WERI-Rb-1 (cell line): ENCODE data around the gene PACRG.

Experiments used
- DNase-seq: peaks from one replicate; pipeline ENCODE4 v3.0.0-alpha.2; 2020
- H3K27ac ChIP-seq: fragments of 250-450 bp; sonication (Bioruptor Pico); 2 replicates; pipeline ENCODE4 v1.5.1; 2020; ENCODE audit warnings: mild to moderate bottlenecking, moderate library complexity
- H3K27me3 ChIP-seq: fragments of 250-450 bp; sonication (Bioruptor Pico); 2 replicates; pipeline ENCODE4 v1.5.1; 2021; ENCODE audit warnings: mild to moderate bottlenecking, low read depth, moderate library complexity; ENCODE audit not compliant: insufficient read depth, severe bottlenecking
- H3K36me3 ChIP-seq: fragments of 250-450 bp; sonication (Bioruptor Pico); 2 replicates; pipeline ENCODE4 v1.5.1; 2020; ENCODE audit warnings: mild to moderate bottlenecking, moderate library complexity
- H3K4me3 ChIP-seq: 2 replicates; pipeline ENCODE4 v1.5.1; 2011; ENCODE audit warnings: low read depth, mild to moderate bottlenecking, control low read depth, low read length
- H3K9me3 ChIP-seq: fragments of 250-450 bp; sonication (Bioruptor Pico); 2 replicates; pipeline ENCODE4 v1.5.1; 2021; ENCODE audit warnings: mild to moderate bottlenecking, moderate library complexity; ENCODE audit not compliant: severe bottlenecking
- TF ChIP-seq, protein P1 (sequence below): IDR thresholded peaks from 2 replicates; pipeline ENCODE4 v1.5.1; 2011; ENCODE audit warnings: low read depth, mild to moderate bottlenecking, control low read depth, inconsistent platforms, low read length

The PACRG gene

DNA sequence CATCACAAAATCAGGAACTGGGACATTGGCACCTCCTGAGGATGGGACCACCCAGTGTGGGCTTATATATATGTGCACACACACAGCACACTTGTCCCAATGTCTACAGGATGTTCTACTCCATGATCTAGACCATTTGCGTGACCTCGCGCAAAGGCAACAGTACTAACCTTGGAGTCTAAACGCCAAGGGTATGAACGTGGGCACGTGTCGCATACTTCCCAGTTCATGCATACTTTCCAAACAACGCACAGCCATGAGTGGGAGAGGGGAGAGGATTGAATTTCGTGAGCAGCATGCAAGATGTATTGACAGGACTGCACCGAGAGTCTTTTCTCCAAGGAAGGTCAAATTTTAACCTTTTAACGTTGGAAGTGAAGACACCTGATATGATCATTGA is 472.5 kb downstream of the PACRG start:
- TF ChIP-seq, protein P1, sequence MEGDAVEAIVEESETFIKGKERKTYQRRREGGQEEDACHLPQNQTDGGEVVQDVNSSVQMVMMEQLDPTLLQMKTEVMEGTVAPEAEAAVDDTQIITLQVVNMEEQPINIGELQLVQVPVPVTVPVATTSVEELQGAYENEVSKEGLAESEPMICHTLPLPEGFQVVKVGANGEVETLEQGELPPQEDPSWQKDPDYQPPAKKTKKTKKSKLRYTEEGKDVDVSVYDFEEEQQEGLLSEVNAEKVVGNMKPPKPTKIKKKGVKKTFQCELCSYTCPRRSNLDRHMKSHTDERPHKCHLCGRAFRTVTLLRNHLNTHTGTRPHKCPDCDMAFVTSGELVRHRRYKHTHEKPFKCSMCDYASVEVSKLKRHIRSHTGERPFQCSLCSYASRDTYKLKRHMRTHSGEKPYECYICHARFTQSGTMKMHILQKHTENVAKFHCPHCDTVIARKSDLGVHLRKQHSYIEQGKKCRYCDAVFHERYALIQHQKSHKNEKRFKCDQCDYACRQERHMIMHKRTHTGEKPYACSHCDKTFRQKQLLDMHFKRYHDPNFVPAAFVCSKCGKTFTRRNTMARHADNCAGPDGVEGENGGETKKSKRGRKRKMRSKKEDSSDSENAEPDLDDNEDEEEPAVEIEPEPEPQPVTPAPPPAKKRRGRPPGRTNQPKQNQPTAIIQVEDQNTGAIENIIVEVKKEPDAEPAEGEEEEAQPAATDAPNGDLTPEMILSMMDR, result no peak
- no peaks in the 10 kb centered on the region for H3K36me3 ChIP-seq
- H3K27me3 ChIP-seq, result no peaks in the 10 kb centered on the region
- DNase-seq, result no peak
- no peak overlapping the region for H3K27ac ChIP-seq
- no peak overlapping the region for H3K4me3 ChIP-seq
- no peaks in the 10 kb centered on the region for H3K9me3 ChIP-seq

DNA sequence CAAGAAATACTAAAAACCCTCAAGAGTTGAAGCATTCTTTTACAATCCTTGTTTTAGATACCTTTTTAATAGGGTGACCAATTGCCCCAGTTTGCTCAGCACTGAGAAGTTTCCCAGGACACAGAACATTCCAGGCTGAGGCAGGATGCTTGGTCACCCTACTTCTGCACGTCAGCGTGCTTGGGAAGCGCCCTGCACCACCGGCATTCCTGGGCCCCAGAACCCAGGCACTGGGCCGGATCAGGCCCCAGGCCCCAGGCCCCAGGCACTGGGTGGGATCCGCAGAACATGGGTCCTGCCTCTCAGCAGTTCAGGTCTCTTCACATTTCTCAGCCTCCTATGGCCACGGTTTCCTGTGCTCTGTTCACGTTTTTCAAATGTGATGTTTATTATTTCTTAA is 472.9 kb downstream of the PACRG start:
- Histone ChIP-seq H3K36me3 (no peaks in the 10 kb centered on the region), H3K27me3 (no peaks in the 10 kb centered on the region), H3K27ac (no peak overlapping the region), H3K4me3 (no peak overlapping the region), H3K9me3 (no peaks in the 10 kb centered on the region)
- TF ChIP-seq, protein P1, result no peak
- DNase-seq, result no peak

DNA sequence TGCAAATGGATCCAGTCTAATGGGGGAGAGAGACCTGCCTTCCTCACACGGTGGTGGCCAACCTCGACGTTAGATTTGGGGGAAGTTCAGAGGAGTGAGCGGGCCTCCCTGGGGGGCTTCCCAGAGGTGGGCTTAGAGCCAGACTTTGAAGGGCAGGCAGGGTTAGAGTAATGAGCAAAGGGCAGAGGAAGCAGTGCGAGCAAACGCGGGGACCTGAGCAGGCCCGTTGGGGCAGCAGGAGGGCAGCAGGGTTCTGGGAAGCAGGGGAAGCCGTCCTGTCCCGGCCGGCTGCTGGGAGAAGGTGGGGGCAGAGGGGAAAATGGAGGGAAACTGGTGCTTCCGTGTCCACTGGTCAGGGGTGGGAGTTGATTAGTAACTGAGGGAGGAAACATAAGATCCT is 474.1 kb downstream of the PACRG start:
- TF ChIP-seq, protein P1, result no peak
- no peak for DNase-seq
- H3K4me3 ChIP-seq, result no peak overlapping the region
- H3K9me3 ChIP-seq, result no peaks in the 10 kb centered on the region
- no peak overlapping the region for H3K27ac ChIP-seq
- H3K27me3 ChIP-seq, result no peaks in the 10 kb centered on the region
- no peaks in the 10 kb centered on the region for H3K36me3 ChIP-seq

DNA sequence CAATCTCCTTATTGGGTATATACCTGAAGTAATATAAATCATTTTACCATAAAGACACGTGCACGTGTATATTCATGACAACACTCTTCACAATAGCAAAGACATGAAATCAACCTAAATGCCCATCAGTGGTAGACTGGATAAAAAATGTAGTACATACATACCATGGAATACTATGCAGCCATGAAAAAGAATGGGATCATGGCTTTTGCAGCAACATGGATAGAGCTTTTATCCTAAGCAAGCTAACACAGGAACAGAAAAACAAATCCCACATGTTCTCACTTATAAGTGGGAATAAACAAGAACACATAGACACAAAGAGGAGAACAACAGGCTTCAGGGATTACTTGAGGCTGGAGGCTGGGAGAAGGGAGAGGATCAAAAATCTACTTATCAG is 478.4 kb downstream of the PACRG start:
- H3K27ac ChIP-seq, result no peak overlapping the region
- DNase-seq, result no peak
- no peaks in the 10 kb centered on the region for H3K36me3 ChIP-seq
- no peaks in the 10 kb centered on the region for H3K9me3 ChIP-seq
- no peak overlapping the region for H3K4me3 ChIP-seq
- H3K27me3 ChIP-seq, result no peaks in the 10 kb centered on the region
- TF ChIP-seq, protein P1, result no peak

DNA sequence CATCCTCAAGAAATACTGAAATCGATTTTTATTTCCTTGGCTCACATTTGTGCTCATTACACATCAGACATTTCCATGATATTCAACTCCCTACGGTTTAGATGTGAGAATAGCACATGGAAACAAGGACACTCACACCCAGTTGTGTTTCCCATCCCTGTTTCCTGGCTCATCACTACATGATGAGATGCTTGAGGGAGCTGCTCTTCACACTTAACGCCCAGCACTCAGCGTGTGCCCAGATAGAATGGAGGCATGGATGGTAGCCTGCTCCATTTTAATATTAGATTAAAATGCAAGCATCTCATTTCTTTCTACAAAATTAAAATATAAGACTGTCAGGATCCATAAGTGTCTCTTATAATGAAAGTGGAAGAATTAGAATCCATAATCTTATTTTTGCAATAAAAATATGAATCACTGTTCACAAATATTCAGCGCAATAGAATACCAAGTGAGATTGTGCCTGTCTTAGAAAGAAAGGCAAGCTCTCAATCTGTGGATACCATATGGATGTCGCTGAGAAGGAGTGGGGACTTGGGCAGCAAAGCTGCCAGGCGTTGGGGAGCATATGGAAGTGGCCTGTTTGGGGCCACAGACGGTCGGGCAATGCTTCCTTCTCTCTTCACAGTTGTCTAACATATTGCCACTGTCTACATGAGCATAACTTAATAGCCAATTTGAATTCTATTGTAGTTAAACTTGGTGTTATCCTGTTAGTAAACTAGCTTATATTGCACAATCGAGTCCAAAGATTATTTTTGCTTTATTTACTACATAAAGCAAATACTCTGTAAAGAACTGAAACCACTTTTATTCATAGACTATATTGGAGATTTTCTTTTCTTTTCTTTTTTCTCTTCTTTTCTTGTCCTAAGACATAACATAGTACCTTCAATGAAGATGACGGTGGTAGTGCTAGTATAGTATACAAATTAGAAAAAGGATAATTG is 479.9 kb downstream of the PACRG start:
- Histone ChIP-seq H3K27me3 (no peaks in the 10 kb centered on the region), H3K9me3 (no peaks in the 10 kb centered on the region), H3K36me3 (no peaks in the 10 kb centered on the region), H3K4me3 (no peak overlapping the region), H3K27ac (no peak overlapping the region)
- TF ChIP-seq, protein P1, result no peak
- DNase-seq, result no peak
